Esophagus muscularis mucosa (tissue), 4 donors: ENCODE data around the gene SOX15. TPM values are rescaled to one million over a fixed set of nuclear protein-coding genes. Genes with fewer than 3 reads are reported as not detected.

ENCODE experiments used
- DNase-seq: peaks from one replicate; pipeline ENCODE4 v3.0.0-alpha.2; 2017; ENCODE audit errors: extremely low spot score
- H3K27ac ChIP-seq, 4 donors: fragments of 200-600 bp; sonication (generic); replicated peaks in 1 of 4; 1 replicate in 3 of 4; 2 replicates in 1 of 4; pipeline ENCODE4 v1.5.1; 2016 to 2019; ENCODE audit warnings: mild to moderate bottlenecking in 1 of 4
- H3K27me3 ChIP-seq, 4 donors: fragments of 200-600 bp; sonication (generic); one replicate each; pipeline versions ENCODE4 v1.5.1 to v1.6.0; 2016 to 2019
- H3K36me3 ChIP-seq, 4 donors: fragments of 200-600 bp; sonication (generic); one replicate each; pipeline ENCODE4 v1.5.1; 2016 to 2019
- H3K4me1 ChIP-seq, 4 donors: fragments of 200-600 bp; sonication (generic); one replicate each; pipeline ENCODE4 v1.5.1; 2016 to 2019
- H3K4me3 ChIP-seq, 4 donors: fragments of 200-600 bp; sonication (generic); 1 replicate in 2 of 4; 2 replicates in 2 of 4; pipeline ENCODE4 v1.5.1; 2016 to 2019; ENCODE audit warnings: mild to moderate bottlenecking in 4 of 4, moderate library complexity in 1 of 4
- H3K9me3 ChIP-seq, 4 donors: fragments of 200-600 bp; sonication (generic); 1 replicate in 3 of 4; 2 replicates in 1 of 4; pipeline ENCODE4 v1.5.1; 2016 to 2019
- CTCF ChIP-seq, 3 experiments: fragments of 200-600 bp in 2 of 3; fragments of 450-650 bp in 1 of 3; sonication (generic) in 2 of 3; IDR thresholded peaks; one replicate each; pipeline ENCODE4 v1.5.1; 2017 to 2019; ENCODE audit warnings: antibody characterized with exemption in 3 of 3, mild to moderate bottlenecking in 2 of 3, moderate library complexity in 1 of 3
- EP300 ChIP-seq: sonication (generic); formaldehyde crosslinking; IDR thresholded peaks from one replicate; pipeline ENCODE4 v1.6.1; 2017; ENCODE audit warnings: antibody characterized with exemption
- POLR2A ChIP-seq: fragments of 450-650 bp; IDR thresholded peaks from one replicate; pipeline ENCODE4 v1.6.1; 2017; ENCODE audit warnings: antibody characterized with exemption, moderate library complexity, mild to moderate bottlenecking, low read depth
- POLR2AphosphoS5 ChIP-seq, 2 donors: sonication (generic); formaldehyde crosslinking; IDR thresholded peaks; one replicate each; pipeline ENCODE4 v1.6.1; 2017; ENCODE audit warnings: antibody characterized with exemption in 2 of 2
- WGBS: methylation state at CpG from one replicate; pipeline ENCODE4 v1.1.5; 2018; 5-methylcytosine and 5-hydroxymethylcytosine counted together
- intact Hi-C: fragments of 100-400 bp; cut with DNase I; formaldehyde crosslinking; loops from one replicate; pipeline ENCODE4 v1.15.1; 2023
- total RNA-seq, 4 donors: library from RNA; depleted of rRNA; stranded (reverse); fragments of >200 nt; gene quantifications; one replicate each; pipeline versions ENCODE4 v1.1.0 to v1.2.1, GENCODE V29; 2016

Gene SOX15
- total RNA-seq, 4 donors from 2014 or later = 2.9 to 14.6 (median 10.9) TPM

- H3K9me3 ChIP-seq = no peaks in the 10 kb centered on the region
- WGBS = 7% methylated on average over 28 of the region's 28 CpGs
- peaks cover 25 to 47% (median 44%) of the 10 kb centered on the region in 4 donors for H3K4me1 ChIP-seq
- intact Hi-C loops = no loop called here
- DNase-seq = no peak
- H3K4me3 ChIP-seq = peak overlapping the region; percentile 59 to 94 (median 86)
- peaks cover 0 to 12% (median 1%) of the 10 kb centered on the region in 4 donors for H3K36me3 ChIP-seq
- peak overlapping the region; percentile 91 to 98 (median 97) for H3K27ac ChIP-seq
- peak in 1 of 2 donors; percentile 69 for TF ChIP-seq POLR2AphosphoS5 (IDR thresholded peaks at IDR 0.05)
- TF ChIP-seq CTCF (IDR thresholded peaks at IDR 0.05) = no peak
- H3K27me3 ChIP-seq = no peaks in the 10 kb centered on the region
Observed at GRCh38 chr17:7615265-7615747, 25.4 kb upstream of the SOX15 start.

GRCh38 chr17:7614425-7615264 lies 24.8 kb upstream of the SOX15 start, which contains the start of gene FXR2:
Gene FXR2 (minus strand): TSS chr17:7614897. CDS start chr17:7614532, 365 bp downstream.
- TF ChIP-seq CTCF (IDR thresholded peaks at IDR 0.05) (peak; percentile 48 to 67 (median 63)), EP300 (no peak), POLR2A (peak; percentile 73), POLR2AphosphoS5 (IDR thresholded peaks at IDR 0.05) (peak; percentile 71 to 90)
- peaks cover 25 to 51% (median 48%) of the 10 kb centered on the region in 4 donors for H3K4me1 ChIP-seq
- WGBS = under 1% methylated on average over 37 of the region's 93 CpGs
- peak within 1 kb of the TSS; percentile 91 to 98 (median 97) for H3K27ac ChIP-seq
- H3K36me3 ChIP-seq = peaks cover 0 to 13% (median 1%) of the 10 kb centered on the region in 4 donors
- no peaks in the 10 kb centered on the region for H3K27me3 ChIP-seq
- H3K9me3 ChIP-seq = no peaks in the 10 kb centered on the region
- peak; percentile 100 for DNase-seq
- intact Hi-C loops = no loop called here
- peak within 1 kb of the TSS; percentile 81 to 96 (median 92) for H3K4me3 ChIP-seq

- Histone ChIP-seq H3K27ac (peak overlapping the region; percentile 91 to 98 (median 97)), H3K4me3 (peak overlapping the region; percentile 81 to 96 (median 92)), H3K4me1 (peaks cover 25 to 59% (median 55%) of the 10 kb centered on the region in 4 donors), H3K27me3 (no peaks in the 10 kb centered on the region), H3K9me3 (no peaks in the 10 kb centered on the region), H3K36me3 (peaks cover 0 to 13% (median 1%) of the 10 kb centered on the region in 4 donors)
- no peak for TF ChIP-seq POLR2AphosphoS5 (IDR thresholded peaks at IDR 0.05)
- no peak for TF ChIP-seq CTCF (IDR thresholded peaks at IDR 0.05)
- no peak for TF ChIP-seq POLR2A
- TF ChIP-seq EP300 = no peak
- intact Hi-C loops = no loop called here
- DNase-seq = no peak
- WGBS = 12% methylated on average over 15 of the region's 20 CpGs
Observed at GRCh38 chr17:7613769-7614424, 24.0 kb upstream of the SOX15 start.

- intact Hi-C loops = no loop called here
- Histone ChIP-seq H3K4me1 (peaks cover 25 to 60% (median 58%) of the 10 kb centered on the region in 4 donors), H3K27ac (no peak overlapping the region), H3K36me3 (peaks cover 0 to 17% (median 1%) of the 10 kb centered on the region in 4 donors), H3K4me3 (peak overlapping the region in 1 of 4 donors; percentile 94), H3K9me3 (no peaks in the 10 kb centered on the region), H3K27me3 (no peaks in the 10 kb centered on the region)
- WGBS = 100% methylated on average over 1 of the region's 1 CpG
- no peak for DNase-seq
- TF ChIP-seq POLR2AphosphoS5 (IDR thresholded peaks at IDR 0.05) (no peak), EP300 (no peak), CTCF (IDR thresholded peaks at IDR 0.05) (no peak), POLR2A (no peak)
Observed at GRCh38 chr17:7612294-7612640, 22.4 kb upstream of the SOX15 start.
